Glomerular visceral epithelial cell (primary cell): ENCODE measurements around the gene AQP6.
A peak's percentile ranks its signal among the peaks of the same experiment; 100 is the strongest.
"Not testable (repeated sequence)": the region's sequence is repeated elsewhere in the genome, so short reads cannot be mapped to it uniquely, and the experiment has no call there.

Source experiments
- DNase-seq: peaks from one replicate; pipeline ENCODE4 v3.0.0-alpha.2; 2016; ENCODE audit errors: extremely low spot score

AQP6 gene

DNA sequence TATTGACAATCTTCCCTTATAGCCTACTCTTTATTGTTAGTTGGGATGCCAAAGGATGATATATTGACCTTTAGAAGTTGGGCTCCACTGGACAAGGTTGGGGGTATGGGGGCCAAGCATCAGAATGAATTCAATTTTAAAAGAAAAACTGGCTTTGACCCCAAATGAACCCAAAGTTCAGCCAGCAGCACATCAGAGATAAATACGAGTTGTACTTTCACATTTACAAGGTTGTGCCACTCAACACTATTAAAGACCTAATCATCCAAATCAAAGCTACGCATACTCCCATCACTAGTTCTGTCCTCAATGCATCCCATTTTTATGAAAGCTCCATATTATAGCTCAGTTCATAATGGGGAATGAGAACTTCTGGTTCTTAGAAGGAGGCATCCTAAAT is 16.7 kb downstream of the AQP6 start:
- not testable (repeated sequence) for DNase-seq

DNA sequence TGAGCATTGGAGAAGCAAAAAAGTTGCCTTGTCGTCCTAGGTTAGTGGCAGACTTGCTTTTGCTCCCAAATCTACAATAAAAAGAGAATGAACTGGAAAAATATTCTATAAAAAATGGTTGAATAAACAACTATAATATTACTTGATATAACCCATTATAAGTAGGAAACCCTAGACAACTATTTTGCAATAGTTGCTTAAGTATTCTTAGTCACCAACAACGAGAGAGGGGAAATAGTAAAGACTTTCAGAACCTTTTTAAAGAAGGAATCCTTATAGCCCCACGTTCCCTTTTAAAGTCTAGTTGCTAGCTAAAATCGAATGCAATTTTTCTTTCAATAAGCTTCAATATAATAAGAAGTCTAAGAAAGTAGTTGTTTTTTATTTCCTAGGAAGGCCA is 17.5 kb downstream of the AQP6 start:
- no peak for DNase-seq

DNA sequence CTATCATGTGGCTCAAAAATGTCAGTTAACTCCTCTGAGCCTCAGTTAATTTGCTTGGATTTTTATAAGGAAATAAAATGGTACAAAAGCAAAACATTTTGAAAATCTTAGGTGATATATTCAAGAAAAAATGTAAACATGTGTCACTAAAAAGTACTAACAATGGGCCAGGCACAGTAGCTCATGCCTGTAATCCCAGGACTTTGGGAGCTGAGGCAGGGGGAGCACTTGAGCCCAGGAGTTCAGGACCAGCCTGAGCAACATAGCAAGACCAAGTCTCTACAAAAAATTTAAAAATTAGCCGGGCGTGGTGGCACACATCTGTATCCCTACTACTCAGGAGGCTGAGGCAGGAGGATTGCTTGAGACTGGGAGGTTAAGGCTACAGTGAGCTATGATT is 25.7 kb downstream of the AQP6 start:
- no peak for DNase-seq

DNA sequence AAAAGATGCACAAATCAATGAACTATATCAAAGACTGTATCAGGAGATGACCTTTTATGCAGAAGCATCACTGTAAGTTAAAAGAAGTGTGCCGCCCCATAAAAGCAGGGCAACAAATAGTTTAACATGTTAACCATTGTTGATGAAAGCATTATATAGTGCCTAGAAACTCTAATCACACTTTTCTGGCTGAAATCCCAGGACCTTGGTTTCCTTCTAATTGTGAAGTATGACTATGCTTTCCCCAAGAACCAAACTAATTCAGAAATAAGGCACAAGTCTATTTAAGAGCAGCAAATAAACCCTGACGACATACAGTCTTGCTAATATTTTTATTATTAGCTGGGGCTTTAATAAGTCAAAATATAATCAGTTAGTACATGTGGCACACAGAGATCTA is 30.8 kb downstream of the AQP6 start:
- no peak for DNase-seq

DNA sequence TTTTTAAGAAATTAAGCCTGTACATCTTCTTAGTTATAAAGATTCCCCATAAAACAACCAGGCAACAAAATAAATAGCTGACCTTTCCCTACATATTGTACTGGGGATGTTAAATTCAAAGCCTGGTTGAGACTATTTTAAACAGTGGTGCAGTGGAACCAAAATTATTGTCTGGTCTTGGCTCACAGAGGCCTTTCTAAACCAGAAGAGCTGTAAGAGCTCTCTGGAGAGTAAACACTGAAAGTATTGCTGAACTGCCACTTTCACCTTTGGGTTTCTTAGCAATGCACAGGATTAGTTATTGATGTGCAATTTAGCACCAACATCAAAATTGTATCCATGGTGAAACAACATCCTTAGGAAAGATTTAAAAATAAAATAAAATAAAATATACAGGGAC is 31.9 kb downstream of the AQP6 start:
- no peak for DNase-seq

DNA sequence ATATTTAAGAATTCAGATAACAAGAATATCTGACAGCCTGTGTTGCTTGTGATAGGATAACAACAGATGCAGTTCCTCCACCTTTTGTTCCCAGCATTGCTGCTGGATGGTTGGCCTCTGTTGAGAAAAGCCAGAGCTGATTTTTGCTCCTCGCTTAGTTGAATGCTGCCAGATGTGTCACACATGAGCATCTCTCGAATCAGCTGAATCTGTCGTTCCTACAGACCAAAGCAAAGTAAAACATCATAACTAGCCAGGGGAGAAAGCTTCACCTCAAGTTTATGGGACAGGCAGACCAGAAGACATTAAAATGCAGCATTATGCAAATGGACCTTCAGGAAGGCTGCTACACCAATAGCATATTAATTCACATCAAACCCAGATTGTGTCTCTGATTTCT is 32.4 kb downstream of the AQP6 start:
- no peak for DNase-seq

DNA sequence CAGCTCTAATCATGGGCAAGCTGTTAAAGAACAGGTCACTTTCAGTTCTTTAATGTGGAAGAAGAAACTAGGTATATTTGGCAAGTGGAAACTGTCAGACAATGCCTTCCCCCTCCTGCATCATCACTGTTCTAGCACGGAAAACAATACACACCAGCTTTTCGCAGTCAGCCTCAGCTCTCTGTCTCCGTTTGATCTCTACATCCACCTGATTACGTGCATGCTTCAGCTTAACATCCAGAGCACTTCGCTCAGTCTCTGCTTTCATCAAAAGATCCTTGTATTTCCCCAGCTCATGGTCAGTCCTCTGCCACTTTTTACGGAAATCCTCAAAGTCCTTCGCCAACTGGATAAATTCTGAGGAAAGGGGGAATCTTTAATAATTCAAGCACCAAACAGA is 33.5 kb downstream of the AQP6 start:
- DNase-seq, result no peak

DNA sequence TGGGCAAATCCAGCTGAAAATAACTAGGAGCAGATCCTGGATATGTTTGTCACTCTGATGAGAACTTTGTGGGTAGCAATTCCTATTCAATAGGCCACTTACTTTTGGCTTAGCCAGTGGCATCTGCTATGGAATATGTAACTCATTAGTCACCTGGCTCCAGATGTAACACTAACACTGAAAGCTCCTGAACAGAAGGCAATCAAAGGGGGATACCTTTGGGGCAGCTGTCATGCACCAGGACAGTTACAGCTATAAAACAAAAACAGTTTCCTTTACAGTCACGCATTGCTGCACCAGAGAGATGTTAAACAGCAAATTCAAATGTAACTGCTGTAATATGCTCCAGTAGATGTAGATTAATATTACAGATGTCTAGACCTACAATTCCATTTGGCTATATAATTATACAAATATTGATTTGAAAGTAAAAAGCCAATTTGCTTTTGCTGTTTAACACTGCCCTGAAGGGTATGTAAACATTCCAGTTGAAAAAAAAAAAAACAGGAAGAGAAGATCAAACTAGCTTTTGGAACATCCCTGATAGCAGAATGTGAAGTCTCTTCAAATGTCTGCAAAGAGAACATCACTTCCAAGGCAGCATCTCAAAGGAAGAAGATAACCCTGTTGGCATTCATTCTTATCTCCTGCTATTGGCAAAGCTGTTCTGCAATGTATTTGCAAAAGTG is 34.2 kb downstream of the AQP6 start:
- peak; percentile 44 for DNase-seq

DNA sequence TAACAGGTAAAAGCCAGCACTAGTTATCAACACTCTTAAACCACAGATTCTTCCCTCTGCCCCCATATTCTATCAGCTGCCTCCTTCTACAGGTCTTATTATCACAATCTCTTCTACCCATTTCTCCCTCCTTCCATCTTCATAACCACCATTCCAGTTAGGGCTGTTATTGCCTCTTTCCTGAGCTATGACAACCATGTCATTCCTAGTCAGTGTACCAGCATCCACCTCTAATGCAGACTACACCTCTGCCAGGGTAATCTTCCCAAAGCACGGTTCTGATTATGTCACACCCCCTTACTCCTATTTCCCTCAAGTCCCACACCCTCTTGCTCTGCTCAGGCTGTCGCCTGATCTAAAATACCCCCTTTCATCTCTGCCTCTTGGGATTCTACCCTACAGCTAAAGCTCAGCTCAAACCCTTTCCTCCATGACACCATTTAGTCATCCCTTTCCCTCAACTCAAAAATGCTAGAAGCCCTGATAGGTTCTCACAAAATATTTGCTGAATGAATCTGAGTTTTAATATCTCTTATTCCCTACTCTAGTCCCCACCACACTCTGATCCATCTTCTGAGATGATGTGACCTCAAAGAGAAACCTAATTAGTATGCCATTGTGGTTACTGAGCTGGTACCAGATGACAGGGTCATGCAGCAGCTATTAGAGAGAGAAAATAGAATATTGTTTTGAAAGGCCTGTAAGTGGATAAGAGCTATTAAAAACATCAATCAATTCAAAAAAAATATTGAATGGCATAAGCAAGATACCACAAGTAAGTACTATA is 40.8 kb downstream of the AQP6 start:
- DNase-seq, result no peak

DNA sequence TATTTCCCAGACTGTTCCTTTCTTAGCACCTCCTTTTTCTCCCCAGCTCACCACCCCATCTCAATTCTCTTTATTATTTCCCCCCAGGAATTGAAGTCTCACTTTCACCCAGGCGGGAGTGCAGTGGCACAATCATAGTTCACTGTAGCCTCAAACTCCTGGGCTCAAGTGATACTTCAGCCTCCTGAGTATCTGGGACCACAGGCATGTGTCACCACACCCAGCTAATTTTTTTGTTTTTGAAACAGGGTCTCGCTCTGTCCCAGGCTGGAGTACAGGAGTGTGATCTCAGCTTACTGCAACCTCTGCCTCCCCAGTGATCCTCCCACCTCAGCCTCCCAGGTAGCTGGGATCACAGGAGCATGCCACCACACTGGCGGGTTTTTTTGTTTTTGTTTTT is 41.6 kb downstream of the AQP6 start:
- no peak for DNase-seq

DNA sequence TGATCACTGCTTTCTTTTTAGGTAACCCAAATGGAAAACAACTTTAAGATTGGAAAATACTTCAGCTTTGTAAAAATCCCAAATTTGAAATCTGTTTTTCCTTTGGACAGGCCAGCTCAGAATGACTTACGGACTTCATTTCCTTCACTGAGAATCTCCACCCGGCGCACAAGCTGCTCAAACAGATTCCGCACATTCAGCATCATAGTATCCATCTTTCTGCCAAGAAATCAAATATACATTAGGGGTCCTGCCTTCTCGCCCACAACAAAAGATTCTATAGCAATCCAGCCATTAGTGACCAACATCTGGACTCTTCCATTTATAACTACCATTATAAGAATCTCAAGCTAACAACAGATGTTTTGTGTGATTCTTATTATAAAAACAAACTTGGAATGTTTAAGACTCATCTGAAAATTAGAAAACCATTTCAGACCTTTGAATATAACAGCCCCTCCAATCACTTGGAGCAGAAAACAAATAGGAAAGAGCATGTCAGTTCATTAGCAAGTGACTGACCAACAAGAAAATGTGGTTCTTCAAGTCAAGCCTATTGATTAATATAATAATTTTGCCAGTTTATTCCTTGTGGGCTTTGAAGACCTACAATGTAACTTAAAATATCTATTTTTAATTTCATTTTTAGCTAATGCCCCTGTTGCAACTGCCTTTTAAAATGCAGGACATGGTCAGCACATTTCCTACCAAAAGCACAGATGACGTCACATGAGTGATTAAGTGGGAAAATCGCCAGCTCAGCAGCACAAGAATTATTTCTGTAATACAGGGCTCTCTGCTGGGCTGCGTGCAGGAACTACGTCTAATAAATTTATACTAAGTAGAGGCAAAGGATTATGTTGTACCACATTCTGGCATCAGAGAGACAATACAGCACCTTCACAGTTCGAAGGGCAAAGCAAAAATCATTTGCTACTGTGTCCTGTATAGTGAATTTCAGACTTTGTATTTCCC is 44.0 kb downstream of the AQP6 start:
- DNase-seq, result peak; percentile 38

DNA sequence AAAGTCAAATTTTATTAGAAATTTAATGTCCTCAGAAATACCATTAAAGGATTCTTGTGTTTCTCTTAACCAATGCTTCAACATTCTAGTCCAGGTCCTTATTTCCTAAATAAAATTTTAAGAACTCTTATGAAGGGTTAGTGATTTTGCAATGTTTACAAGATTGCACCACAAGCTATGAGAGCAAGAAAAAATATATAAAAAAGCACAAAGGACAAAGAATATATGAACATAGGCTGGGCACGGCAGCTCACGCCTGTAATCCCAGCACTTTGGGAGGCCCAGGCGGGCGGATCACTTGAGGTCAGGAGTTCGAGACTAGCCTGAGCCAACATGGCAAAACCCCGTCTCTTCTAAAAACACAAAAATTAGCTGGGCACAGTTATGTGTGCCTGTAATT is 44.9 kb downstream of the AQP6 start:
- DNase-seq, result no peak

DNA sequence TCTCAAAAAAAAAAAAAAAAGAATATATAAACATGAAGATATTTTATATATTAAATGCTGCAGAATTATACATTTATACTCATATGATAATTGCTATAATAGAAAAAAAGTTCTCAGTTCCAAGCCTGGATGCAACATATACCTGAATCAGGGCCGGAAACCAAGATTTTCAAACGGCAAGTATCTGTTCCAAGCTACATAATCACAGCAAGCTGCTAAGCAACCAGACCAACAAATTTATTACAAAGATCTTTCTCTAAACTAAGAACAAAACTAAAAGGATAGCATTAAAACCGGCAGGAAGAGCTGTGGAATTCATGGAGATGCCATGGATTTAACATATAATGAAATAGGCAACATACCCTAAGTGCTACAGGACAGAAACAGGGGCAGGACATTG is 45.4 kb downstream of the AQP6 start:
- no peak for DNase-seq

DNA sequence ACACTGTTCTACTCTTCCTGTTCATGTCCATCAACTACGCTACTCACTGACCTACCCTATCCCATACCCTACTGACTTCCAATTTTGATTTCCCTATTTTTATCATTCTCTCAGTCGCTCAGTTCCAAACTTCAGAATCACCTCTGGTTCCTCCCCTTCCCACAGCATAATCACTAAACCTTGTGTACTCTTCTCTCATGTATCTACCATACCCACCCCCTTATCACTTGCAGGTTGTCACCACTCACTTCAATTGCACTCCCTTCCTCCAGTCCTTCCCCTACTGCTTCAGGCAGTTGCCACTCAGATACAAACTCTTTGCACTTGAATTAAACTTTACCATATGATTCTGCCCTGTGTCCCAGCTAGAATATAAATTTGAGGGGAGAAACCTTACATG is 46.2 kb downstream of the AQP6 start:
- no peak for DNase-seq

DNA sequence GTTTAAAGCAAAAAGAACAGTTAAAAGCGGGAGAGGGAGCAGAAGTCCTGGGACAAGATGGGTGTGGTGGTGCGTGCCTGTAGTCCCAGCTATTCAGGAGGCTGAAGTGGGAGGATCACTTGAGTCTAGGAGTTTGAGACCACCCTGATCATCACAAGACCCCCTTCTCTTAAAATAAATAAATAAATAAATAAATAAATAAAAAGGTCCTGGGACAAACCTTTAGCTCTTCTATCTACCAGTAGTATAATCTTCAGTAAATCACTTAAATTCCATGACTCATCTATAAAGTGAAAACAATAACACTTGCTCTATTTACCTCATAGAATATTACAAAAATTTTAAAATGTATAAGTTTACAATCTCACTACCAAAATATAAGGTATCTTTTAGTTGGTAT is 46.8 kb downstream of the AQP6 start:
- no peak for DNase-seq

DNA sequence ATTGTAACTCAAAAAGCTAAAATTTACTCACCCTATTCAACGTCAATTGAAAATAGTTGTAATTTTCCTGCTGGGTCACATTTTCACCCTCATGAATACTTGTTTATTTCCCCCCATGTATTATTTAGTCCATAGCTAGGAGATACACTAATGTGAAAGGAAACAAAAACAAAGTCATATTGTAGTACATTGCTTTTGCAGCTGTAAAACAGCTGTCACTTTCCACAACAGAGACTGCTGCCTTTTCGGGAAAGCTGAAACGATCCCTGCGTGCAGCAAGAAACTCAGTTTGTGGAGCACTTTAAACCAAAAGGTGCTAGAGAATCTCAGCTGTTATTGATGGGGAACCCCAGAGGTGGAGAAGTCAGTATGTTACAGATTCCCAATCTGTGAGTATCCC is 48.3 kb downstream of the AQP6 start:
- DNase-seq, result no peak

DNA sequence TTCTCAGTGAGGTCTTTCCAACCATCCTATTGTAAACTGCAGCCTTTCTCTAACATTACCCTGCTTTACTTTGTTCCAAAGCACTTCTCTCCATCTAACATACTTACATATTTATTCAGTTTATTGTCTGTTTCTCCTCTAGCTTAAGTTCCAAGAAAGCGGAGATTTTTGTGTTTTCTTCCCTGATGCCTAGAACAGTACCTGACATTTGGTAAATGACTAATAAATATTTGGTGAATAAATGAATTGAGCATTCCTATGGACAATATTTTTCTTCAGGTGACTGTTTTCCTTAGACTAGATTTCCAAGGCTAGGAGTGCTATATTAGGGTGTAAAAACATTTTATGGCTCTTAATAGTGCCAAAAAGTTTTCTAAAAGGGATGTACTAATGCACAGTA is 50.2 kb downstream of the AQP6 start:
- DNase-seq, result no peak

DNA sequence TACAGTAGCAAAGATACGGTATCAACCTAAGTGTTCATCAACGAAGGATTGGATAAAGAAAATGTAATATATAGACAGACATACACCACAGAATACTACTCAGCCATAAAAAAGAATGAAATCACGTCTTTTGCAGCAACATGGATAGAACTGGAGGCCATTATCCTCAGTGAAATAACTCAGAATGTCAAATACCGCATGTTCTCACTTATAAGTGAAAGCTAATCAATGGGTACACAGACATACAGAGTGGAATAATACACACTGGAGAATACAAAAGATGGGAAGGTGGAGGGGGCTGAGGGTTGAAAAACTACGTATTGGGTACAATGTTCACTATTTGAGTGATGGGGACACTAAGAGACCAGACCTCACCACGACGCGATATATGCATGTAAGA is 51.5 kb downstream of the AQP6 start:
- DNase-seq, result no peak

DNA sequence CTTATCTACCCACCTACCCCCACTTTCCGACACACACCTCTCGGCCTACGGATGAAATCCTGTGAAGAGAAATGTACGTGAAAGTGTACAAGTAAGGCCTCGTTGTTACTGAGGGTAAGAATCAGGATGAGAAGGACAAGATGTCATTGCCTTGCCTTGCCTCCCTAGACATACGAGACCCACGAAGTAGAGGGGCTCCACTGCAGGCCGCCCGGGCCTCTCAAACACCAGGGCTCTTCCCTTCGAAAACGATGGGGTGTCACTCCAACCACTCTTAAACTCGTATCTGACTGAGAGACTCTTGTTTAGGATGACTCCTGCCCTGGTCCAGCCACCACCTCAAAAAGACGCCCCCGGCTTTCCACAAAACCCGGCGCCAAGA is 52.0 kb downstream of the AQP6 start:
- DNase-seq, result peak; percentile 15

DNA sequence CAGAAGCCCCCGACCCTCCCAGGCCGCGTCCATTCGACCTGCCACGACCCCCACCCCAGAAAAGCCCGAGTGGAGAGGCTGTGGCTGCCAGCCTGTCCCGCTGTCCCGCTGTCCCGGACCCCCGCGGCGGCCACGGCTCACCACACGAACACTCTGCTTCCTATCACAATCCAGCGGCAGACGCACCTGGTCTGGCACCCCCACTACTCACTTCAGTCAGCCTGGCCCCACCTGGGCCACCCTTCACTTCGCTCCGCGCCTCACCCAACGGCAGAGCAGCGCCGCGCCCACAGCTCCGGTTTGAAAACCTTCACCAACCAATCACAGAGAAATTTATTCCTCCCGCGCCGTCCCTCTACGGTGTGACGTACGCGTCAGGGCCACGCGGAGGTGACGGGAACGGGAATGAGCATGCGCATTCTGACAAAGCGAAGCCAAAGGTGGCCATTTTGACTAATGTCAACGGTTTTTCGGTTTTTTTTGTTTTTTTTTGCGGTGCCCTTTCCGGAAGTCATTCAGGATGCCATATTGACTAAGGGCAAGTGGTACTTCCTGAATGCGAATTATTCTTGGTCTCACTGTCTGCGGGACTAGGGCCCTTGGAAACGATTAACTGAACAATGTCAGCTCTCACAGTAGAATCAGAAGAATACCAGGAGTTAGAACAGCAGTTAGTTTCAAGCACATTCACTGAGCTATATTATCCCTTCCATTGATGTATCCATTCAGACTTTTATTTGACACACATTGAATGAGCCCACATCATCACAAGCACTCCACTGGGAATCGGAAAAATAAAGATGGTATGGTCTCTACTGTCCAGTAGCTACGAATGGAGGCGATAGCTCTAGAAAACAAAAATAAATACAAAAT is 52.7 kb downstream of the AQP6 start, which contains the start of gene RACGAP1:
Gene RACGAP1 (minus strand): TSS at position 308 of the 873 bp plus-strand sequence. CDS start 8,779 bp downstream, outside the sequence.
- DNase-seq, result peak; percentile 98

DNA sequence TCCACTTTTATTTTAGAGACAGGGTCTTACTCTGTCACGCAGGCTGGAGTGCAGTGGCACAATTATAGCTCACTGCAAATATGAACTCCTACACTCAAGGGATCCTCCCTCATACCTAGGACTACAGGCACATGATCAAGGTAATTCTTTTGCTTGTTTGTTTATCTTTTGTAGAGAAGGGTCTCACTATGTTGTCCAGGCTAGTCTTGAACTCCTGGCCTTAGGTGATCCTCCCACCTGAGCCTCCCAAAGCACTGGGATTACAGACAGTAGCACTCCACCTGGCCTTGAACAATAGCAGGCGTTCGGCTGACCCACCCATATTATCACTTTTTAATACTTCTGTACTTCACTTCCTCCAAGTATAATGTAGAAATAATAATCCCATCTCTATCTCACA is 53.9 kb downstream of the AQP6 start:
- DNase-seq, result no peak
